ENCODE results near the gene DAGLA.

DNA sequence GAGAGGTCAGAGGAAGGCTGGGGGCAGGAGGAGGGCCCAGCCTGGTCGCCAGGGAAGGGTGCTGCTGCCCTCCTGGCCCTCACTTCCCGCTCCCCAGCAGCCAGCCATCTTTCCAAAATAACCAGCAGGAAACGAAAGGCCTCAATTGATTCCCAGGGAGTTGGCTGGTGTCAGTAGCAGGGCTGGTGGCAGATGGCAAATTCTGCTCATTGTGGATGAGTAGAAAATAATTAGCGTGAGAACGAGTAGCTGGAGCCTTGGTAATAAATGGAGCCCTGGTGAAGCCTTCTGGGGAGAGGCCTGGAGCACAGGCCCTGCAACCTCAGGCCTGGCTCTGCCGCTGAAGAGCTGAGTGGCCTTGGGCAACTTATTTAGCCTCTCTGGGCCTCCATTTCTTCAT is 31.3 kb downstream of the DAGLA start:
- TF ChIP-seq, protein P1, sequence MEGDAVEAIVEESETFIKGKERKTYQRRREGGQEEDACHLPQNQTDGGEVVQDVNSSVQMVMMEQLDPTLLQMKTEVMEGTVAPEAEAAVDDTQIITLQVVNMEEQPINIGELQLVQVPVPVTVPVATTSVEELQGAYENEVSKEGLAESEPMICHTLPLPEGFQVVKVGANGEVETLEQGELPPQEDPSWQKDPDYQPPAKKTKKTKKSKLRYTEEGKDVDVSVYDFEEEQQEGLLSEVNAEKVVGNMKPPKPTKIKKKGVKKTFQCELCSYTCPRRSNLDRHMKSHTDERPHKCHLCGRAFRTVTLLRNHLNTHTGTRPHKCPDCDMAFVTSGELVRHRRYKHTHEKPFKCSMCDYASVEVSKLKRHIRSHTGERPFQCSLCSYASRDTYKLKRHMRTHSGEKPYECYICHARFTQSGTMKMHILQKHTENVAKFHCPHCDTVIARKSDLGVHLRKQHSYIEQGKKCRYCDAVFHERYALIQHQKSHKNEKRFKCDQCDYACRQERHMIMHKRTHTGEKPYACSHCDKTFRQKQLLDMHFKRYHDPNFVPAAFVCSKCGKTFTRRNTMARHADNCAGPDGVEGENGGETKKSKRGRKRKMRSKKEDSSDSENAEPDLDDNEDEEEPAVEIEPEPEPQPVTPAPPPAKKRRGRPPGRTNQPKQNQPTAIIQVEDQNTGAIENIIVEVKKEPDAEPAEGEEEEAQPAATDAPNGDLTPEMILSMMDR (IDR thresholded peaks at IDR 0.05), result no peak
- TF ChIP-seq POLR2A (IDR thresholded peaks at IDR 0.05) (no peak), EP300 (IDR thresholded peaks at IDR 0.05) (no peak)

Data from tibial nerve (tissue), 4 donors.